WTC11 (cell line): ENCODE results near the gene NAGA.

ENCODE experiments used
- ATF2 ChIP-seq: sonication (generic); formaldehyde crosslinking; IDR thresholded peaks from 2 replicates; pipeline ENCODE4 v1.8.1; 2022; ENCODE audit warnings: low read depth, missing genetic modification reagents, borderline replicate concordance
- ATF3 ChIP-seq: sonication (generic); formaldehyde crosslinking; conservative IDR thresholded peaks from 2 replicates; pipeline ENCODE4 v1.8.1; 2022; ENCODE audit warnings: mild to moderate bottlenecking, missing genetic modification reagents
- CBFB ChIP-seq: sonication (generic); formaldehyde crosslinking; IDR thresholded peaks from 2 replicates; pipeline ENCODE4 v1.8.1; 2022; ENCODE audit warnings: mild to moderate bottlenecking, low read depth, missing genetic modification reagents
- CREB1 ChIP-seq: sonication (generic); formaldehyde crosslinking; IDR thresholded peaks from 2 replicates; pipeline ENCODE4 v1.8.0; 2023; ENCODE audit warnings: mild to moderate bottlenecking, missing genetic modification reagents
- CREM ChIP-seq: sonication (generic); formaldehyde crosslinking; IDR thresholded peaks from 2 replicates; pipeline ENCODE4 v1.8.1; 2022; ENCODE audit warnings: mild to moderate bottlenecking, missing genetic modification reagents, moderate library complexity
- CTCF ChIP-seq: fragments of 200-600 bp; IDR thresholded peaks from 2 replicates; pipeline ENCODE4 v1.8.0; 2022; ENCODE audit warnings: antibody characterized with exemption
- ELF4 ChIP-seq: sonication (generic); formaldehyde crosslinking; IDR thresholded peaks from 2 replicates; pipeline ENCODE4 v1.8.1; 2022; ENCODE audit warnings: low read depth, mild to moderate bottlenecking, moderate library complexity, missing genetic modification reagents
- FOXJ3 ChIP-seq: sonication (generic); formaldehyde crosslinking; IDR thresholded peaks from 2 replicates; pipeline ENCODE4 v1.9.0; 2021; ENCODE audit warnings: missing genetic modification reagents, mild to moderate bottlenecking, borderline replicate concordance
- NR2C2 ChIP-seq: sonication (generic); formaldehyde crosslinking; IDR thresholded peaks from 2 replicates; pipeline ENCODE4 v1.8.0; 2022; ENCODE audit warnings: mild to moderate bottlenecking, missing genetic modification reagents
- PRDM15 ChIP-seq: sonication (generic); formaldehyde crosslinking; IDR thresholded peaks from 2 replicates; pipeline ENCODE4 v1.8.0; 2022; ENCODE audit warnings: missing genetic modification reagents
- STAT6 ChIP-seq: sonication (generic); formaldehyde crosslinking; conservative IDR thresholded peaks from 2 replicates; pipeline ENCODE4 v1.8.1; 2023; ENCODE audit warnings: mild to moderate bottlenecking, low read depth, missing genetic modification reagents, moderate library complexity
- ZNF138 ChIP-seq: sonication (generic); formaldehyde crosslinking; conservative IDR thresholded peaks from 2 replicates; pipeline ENCODE4 v1.8.1; 2022; ENCODE audit warnings: mild to moderate bottlenecking, moderate library complexity, missing genetic modification reagents
- ZNF423 ChIP-seq: fragments of 250-450 bp; sonication (Bioruptor Pico); IDR thresholded peaks from 2 replicates; pipeline ENCODE4 v2.1.2; 2022; ENCODE audit warnings: mild to moderate bottlenecking, moderate library complexity

- TF ChIP-seq ATF2 (CRISPR knock-in tag) (no peak), CTCF (no peak), STAT6 (CRISPR knock-in tag) (no peak), NR2C2 (CRISPR knock-in tag) (no peak), CBFB (no peak), ATF3 (CRISPR knock-in tag) (no peak), ZNF423 (CRISPR knock-in tag) (no peak), PRDM15 (CRISPR knock-in tag) (no peak), ELF4 (CRISPR knock-in tag) (no peak), FOXJ3 (CRISPR knock-in tag) (no peak), CREB1 (CRISPR knock-in tag) (no peak), CREM (CRISPR knock-in tag) (no peak), ZNF138 (CRISPR knock-in tag) (no peak)
These were observed 59.8 kb downstream of the NAGA start for GRCh38 chr22:42010778-42011177.
